A172 (cell line): ENCODE results near the gene HSPA12B. TPM values are rescaled to one million over a fixed set of nuclear protein-coding genes. Genes with fewer than 3 reads are reported as not detected.
A peak's percentile ranks its signal among the peaks of the same experiment; 100 is the strongest.

Experiments used
- DNase-seq: peaks from one replicate; pipeline ENCODE4 v3.0.0-alpha.2; 2015; ENCODE audit warnings: low spot score
- total RNA-seq: library from RNA; depleted of rRNA; stranded (reverse); fragments of >200 nt; shearing (Covaris generic); gene quantifications from 2 replicates; pipeline ENCODE4 v1.2.3, GENCODE V29; 2014

HSPA12B gene
- total RNA-seq, 1 experiment from 2014 or later, result not detected

- no peak for DNase-seq
These were observed 27.0 kb upstream of the HSPA12B start for GRCh38 chr20:3705491-3705969.

- no peak for DNase-seq
These were observed 26.3 kb upstream of the HSPA12B start for GRCh38 chr20:3705970-3706739.

- peak; percentile 55 for DNase-seq
These were observed 25.5 kb upstream of the HSPA12B start for GRCh38 chr20:3706774-3707507.

- DNase-seq, result no peak
These were observed 25.0 kb upstream of the HSPA12B start for GRCh38 chr20:3707508-3707899.

DNA sequence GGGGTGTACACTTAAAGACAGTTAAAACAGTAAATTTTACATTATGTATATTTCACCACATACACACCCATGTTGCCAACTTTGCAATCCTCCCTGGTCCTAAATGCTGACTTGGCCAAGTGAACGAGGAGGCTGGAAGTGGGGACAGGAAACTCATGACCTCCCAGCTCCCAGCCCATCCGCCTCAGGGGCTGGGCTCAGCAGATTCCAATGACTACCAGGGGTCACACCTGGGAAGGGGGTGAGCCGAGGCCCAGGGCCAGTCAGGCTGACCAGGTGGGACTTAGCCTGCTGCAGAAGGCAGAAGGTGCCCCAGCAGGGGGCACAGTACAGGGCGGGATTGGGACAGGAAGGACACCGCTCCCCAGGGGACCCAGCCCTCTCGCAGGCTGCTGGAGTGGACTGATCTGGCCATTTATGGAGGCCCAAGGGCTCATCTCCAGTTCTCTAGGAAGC, 22.4 kb upstream of the HSPA12B start:
- DNase-seq, result no peak

GRCh38 chr20:3710703-3711483, 21.6 kb upstream of the HSPA12B start:
- DNase-seq, result peak; percentile 48

DNA sequence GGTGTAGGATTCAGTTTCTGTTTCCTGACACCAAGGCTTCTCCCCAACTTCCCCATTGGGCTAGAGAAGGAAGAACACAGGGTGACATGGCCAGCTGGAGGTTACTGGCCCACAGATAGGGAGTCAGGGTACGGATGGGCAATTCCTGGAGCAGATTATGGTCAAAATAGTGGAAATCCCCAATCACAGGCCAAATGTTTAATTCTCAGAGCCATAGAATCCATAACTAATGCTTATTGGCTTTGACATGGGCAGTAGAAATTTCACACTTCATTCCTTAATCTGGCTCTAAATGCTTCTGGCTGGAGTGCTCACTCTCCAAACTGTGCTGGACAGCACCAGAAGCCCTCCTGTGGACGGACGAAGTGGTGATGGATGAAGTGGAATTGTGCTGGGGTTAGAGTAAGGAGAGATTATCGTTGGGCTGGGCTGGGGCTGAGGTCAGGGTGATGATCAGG, 21.0 kb upstream of the HSPA12B start:
- no peak for DNase-seq

- DNase-seq, result no peak
These were observed 20.1 kb upstream of the HSPA12B start, which contains the start of gene SIGLEC1 for GRCh38 chr20:3712279-3712873. SIGLEC1 (minus strand) TSS chr20:3712600; CDS start chr20:3707128, 5,472 bp downstream.

DNA sequence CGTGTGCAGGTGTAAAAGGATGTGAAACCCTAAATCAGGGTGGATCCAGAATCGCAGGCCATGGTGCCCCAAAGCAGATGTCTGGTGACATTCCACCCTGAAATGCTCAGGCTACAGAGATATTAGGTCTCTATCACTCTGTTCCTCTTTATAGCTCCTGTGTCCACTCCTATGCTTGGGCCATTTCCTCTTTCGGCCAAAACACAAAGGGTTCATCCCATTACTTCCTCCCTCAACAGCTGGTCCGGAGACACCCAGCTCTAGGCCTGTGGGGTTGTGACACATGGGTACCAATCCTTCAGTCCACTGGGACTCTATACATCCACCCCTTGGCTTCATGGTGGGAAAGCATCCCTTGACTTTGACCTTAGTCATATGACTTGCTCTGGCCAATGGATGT, 18.4 kb upstream of the HSPA12B start:
- DNase-seq, result no peak

GRCh38 chr20:3716195-3716834, 16.2 kb upstream of the HSPA12B start:
- DNase-seq, result peak; percentile 42

DNA sequence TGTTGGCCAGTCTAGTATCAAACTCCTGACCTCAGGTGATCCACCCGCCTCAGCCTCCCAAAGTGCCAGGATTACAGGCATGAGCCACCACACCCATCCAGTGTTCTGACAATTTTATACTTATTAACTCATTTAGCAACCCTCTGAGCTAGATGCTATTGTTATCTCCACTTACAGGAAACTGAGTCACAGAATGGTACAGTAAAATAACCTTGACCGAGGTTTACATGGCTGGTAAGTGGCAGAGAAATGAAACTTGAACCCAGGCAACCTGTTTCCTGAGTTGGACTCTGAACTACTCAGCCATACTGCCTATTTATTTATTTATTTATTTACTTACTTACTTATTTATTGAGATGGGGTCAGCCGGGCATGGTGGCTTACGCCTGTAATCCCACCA, 13.4 kb upstream of the HSPA12B start:
- DNase-seq, result no peak

- DNase-seq, result no peak
These were observed 12.4 kb upstream of the HSPA12B start for GRCh38 chr20:3720068-3720467.

GRCh38 chr20:3720626-3721025, 11.9 kb upstream of the HSPA12B start:
- DNase-seq, result no peak

GRCh38 chr20:3721912-3722311, 10.6 kb upstream of the HSPA12B start:
- no peak for DNase-seq

GRCh38 chr20:3723284-3723683, 9.2 kb upstream of the HSPA12B start:
- DNase-seq, result no peak

- DNase-seq, result no peak
These were observed 8.1 kb upstream of the HSPA12B start for GRCh38 chr20:3724356-3724755.

DNA sequence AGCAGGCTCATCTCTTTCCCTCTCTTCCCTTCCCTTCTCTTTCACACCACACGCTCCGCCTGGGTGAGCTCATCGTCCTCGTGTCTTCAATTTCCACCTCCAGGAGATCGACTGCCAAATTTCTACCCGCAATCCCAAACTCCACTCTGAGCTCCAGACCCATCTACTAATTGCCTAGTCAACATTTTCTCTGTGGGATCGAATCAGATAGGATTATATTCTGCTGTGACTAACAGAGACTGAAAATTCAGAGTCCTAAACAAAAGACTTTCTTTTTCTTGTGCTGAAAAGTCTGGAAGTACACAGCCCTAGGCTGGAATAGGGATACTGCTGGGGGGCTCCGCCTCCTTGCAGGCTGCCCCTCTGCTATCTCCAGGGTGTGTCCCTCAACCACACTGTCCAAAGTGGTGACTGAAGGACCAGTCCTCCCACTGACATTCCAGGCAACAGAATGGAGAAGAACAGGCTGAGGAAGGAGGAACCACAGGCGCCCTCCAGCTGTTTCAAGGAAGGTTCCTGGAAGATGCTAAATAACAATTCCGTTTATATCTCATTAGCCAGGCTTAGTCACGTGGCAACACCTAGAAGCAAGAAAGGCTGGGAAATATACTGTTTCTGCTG, 5.0 kb upstream of the HSPA12B start:
- DNase-seq, result peak; percentile 57

DNA sequence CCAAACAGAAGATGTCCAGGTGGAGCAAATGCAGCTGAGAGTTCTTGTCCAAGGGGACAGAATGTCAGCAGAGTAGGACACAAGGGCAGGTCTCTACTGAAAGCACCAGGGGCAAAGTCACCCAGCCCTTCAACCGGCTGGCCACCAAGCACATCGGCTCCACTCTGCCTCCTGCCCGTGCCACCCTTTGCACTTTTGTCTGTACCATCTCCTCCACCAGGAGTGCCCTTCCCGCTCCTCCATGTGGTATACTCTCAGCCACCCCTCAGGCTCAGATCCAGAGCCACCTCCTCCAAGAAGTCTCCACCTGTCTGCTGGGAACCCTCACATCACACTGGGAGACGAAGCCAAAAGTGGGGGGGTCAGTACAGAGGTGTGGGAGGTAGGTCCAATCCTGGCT, 4.1 kb upstream of the HSPA12B start:
- no peak for DNase-seq

DNA sequence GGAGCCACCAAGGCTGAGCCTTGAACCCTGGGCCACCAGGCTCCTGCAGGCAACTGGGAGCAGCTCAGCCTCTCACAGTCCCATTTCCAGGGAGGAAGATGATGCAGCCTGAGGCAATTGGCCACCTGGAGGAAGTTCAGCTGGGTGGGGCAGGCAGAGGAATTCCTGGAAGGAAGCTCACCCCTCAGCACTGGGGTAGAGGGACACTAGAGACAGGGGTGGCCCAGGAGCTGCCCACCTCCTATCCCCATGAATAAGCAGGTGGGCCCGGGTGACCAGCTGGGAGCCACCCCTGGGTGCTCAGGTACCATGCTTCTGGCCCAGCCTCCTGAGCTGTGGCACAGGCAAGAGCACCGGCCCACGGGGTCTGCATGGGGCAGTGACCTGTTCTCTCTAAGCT, 3.6 kb upstream of the HSPA12B start:
- DNase-seq, result peak; percentile 28

DNA sequence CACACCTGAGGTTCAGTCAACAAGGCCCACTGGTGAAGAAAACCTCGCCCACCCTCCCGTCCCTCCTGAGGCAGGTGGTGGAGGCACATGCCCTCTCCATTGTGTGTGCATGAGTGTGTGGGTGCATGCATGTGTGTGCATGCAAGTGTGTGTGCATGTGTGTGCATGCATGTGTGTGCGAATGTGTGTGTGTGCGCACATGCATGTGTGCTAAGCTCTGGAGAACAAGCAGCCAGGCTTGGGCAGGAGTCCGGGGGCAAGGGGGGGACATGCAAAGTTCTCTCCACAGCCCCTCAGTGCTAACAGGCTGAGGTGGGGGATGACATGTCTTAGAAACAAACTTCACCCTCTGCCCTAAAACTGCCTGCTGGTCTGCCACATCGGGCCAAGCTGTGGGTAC, 3.1 kb upstream of the HSPA12B start:
- DNase-seq, result no peak
